ENCODE measurements around the gene TTC34. TPM values are rescaled to one million over a fixed set of nuclear protein-coding genes. Genes with fewer than 3 reads are reported as not detected.
"Not testable (repeated sequence)": the region's sequence is repeated elsewhere in the genome, so short reads cannot be mapped to it uniquely, and the experiment has no call there.

Gene TTC34
- total RNA-seq, 2 donors from 2014 or later: 0.41 to 0.63 TPM

DNA sequence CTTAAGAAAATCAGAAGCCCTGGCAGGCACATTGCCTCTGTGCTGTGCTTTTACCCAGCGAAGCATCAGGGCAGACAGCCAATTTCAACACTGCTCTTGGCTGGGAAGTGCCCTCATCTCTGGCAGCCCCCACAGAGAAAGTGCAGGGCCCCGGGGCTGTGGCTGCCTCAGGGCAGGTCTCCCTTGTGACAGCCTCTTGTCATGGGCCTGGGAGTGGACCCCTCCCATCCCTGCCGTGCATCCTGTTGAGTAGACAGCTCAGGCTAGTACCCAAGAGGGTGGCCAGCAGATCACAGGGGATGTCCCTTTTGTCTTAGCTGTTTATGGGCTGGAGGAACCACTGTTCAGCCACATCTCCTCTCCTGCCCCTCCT lies 23.3 kb downstream of the TTC34 start:
- no peak for DNase-seq (ENCODE audit: low spot score)
- ATAC-seq (ENCODE audit: insufficient number of reproducible peaks, low FRiP score, low read depth): no peak
- Histone ChIP-seq H3K27ac (no peak overlapping the region), H3K4me3 (no peak overlapping the region), H3K36me3 (no peaks in the 10 kb centered on the region), H3K4me1 (ENCODE audit: control insufficient read depth in 1 of 2, low read depth in 2 of 2) (peaks cover 0 to 8% of the 10 kb centered on the region in 2 donors), H3K27me3 (replicated peaks; ENCODE audit: insufficient read depth) (no peaks in the 10 kb centered on the region), H3K9me3 (peaks cover 17% of the 10 kb centered on the region)
- no peak for TF ChIP-seq CTCF (IDR thresholded peaks at IDR 0.05)

DNA sequence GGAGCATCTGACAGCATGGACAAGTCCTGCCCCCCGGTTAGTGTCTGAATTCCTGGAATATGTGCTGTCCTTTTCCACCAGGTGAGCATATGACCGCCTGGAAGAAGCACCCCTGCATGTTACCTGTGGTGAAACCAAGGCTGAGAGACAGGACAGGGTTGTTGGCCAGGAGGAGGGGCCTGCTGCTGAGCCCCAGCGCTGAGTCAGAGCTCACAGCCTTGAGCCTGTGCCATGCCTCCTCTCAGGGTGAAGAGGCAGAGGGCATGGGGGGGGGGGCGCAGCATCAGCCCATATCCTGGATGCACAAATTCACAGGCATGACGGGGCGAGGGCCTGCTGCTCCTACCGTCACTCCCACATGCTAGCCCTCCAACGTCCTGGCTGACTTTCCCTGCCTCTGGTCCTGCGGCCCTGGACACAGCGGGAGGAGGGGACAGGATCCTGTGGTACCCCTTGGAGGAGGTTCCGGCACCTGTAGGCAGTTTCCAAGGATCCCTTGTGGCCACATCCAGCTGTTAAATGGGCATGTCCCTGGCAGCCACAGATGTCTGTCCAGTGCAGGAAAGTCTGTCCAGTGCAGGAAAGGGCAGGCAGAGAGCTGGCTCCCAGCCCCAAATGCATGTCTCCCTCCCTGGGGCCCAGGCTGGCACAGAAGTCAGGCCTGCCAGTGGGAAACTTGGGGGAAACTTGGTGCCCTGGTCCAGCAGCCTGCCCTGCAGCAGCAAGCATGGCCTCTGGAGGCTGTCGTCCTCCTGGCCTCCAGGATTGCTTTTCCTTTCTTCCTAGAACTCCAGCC lies 23.9 kb downstream of the TTC34 start:
- H3K27me3 ChIP-seq (replicated peaks; ENCODE audit: insufficient read depth): no peaks in the 10 kb centered on the region
- no peaks in the 10 kb centered on the region for H3K36me3 ChIP-seq
- H3K4me1 ChIP-seq (ENCODE audit: control insufficient read depth in 1 of 2, low read depth in 2 of 2): peaks cover 0 to 8% of the 10 kb centered on the region in 2 donors
- TF ChIP-seq CTCF (IDR thresholded peaks at IDR 0.05): no peak
- DNase-seq (ENCODE audit: low spot score): no peak
- no peak overlapping the region for H3K4me3 ChIP-seq
- H3K9me3 ChIP-seq: peaks cover 17% of the 10 kb centered on the region
- no peak overlapping the region for H3K27ac ChIP-seq
- no peak for ATAC-seq (ENCODE audit: insufficient number of reproducible peaks, low FRiP score, low read depth)

DNA sequence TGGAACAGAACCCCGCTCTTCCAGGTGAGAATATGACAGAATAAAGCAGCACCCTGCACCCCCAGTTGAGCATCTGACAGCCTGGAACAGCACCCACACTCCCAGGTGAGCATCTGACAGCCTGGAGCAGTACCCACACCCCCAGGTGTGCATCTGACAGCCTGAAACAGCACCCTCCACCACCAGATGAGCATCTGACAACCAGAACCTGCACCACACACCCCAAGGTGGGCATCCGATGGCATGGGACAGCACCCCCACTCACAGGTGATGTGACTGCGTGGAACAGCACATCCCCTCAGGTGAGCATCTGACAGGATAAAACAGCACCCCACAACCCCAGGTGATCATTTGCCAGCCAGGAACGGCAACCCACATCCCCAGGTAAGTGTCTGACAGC lies 26.2 kb downstream of the TTC34 start:
- H3K9me3 ChIP-seq; H3K36me3 ChIP-seq; H3K4me3 ChIP-seq; H3K4me1 ChIP-seq (ENCODE audit: control insufficient read depth in 1 of 2, low read depth in 2 of 2); DNase-seq (ENCODE audit: low spot score); H3K27ac ChIP-seq; H3K27me3 ChIP-seq (replicated peaks; ENCODE audit: insufficient read depth); ATAC-seq (ENCODE audit: insufficient number of reproducible peaks, low FRiP score, low read depth): not testable (repeated sequence)

GRCh38 chr1:2768052-2768451 lies 33.4 kb downstream of the TTC34 start:
- not testable (repeated sequence) for H3K4me3 ChIP-seq; H3K27ac ChIP-seq; H3K9me3 ChIP-seq; H3K27me3 ChIP-seq (replicated peaks; ENCODE audit: insufficient read depth); ATAC-seq (ENCODE audit: insufficient number of reproducible peaks, low FRiP score, low read depth); DNase-seq (ENCODE audit: low spot score); H3K4me1 ChIP-seq (ENCODE audit: control insufficient read depth in 1 of 2, low read depth in 2 of 2); H3K36me3 ChIP-seq

DNA sequence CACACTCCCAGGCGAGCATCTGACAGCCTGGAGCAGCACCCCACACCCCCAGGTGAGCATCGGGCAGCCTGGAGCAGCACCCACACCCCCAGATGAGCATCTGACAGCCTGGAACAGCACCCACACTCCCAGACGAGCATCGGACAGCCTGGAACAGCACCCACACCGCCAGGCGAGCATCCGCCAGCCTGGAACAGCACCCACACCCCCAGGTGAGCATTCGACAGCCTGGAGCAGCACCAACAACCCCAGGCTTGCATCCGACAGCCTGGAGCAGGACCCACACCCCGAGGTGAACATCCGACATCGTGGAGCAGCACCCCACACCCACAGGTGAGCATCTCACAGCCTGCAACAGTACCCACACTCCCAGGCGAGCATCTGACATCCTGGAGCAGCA lies 42.1 kb downstream of the TTC34 start:
- H3K27me3 ChIP-seq (replicated peaks; ENCODE audit: insufficient read depth): not testable (repeated sequence)

GRCh38 chr1:2757519-2757918 lies 44.0 kb downstream of the TTC34 start:
- DNase-seq (ENCODE audit: low spot score); H3K4me3 ChIP-seq; H3K4me1 ChIP-seq (ENCODE audit: control insufficient read depth in 1 of 2, low read depth in 2 of 2); H3K27ac ChIP-seq; H3K9me3 ChIP-seq; H3K27me3 ChIP-seq (replicated peaks; ENCODE audit: insufficient read depth); ATAC-seq (ENCODE audit: insufficient number of reproducible peaks, low FRiP score, low read depth); H3K36me3 ChIP-seq: not testable (repeated sequence)

More for the DNA sequence above, 42.1 kb downstream of the TTC34 start:
- H3K9me3 ChIP-seq; H3K27ac ChIP-seq; H3K4me3 ChIP-seq; H3K4me1 ChIP-seq (ENCODE audit: control insufficient read depth in 1 of 2, low read depth in 2 of 2); ATAC-seq (ENCODE audit: insufficient number of reproducible peaks, low FRiP score, low read depth); DNase-seq (ENCODE audit: low spot score); H3K36me3 ChIP-seq: not testable (repeated sequence)

DNA sequence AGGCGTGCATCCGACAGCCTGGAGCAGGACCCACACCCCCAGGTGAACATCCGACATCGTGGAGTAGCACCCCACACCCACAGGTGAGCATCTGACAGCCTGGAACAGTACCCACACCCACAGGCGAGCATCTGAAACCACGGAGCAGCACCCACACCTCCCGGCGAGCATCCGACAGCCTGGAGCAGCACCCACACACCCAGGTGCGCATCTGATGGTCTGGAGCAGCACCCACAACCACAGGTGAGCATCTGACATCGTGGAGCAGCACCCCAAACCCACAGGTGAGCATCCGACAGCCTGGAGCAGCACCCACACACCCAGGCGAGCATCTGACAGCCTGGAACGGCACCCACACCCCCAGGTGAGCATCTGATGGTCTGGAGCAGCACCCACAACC lies 46.1 kb downstream of the TTC34 start:
- H3K27me3 ChIP-seq (replicated peaks; ENCODE audit: insufficient read depth); H3K36me3 ChIP-seq; H3K27ac ChIP-seq; DNase-seq (ENCODE audit: low spot score); ATAC-seq (ENCODE audit: insufficient number of reproducible peaks, low FRiP score, low read depth); H3K4me1 ChIP-seq (ENCODE audit: control insufficient read depth in 1 of 2, low read depth in 2 of 2); H3K4me3 ChIP-seq; H3K9me3 ChIP-seq: not testable (repeated sequence)

GRCh38 chr1:2754597-2754996 lies 46.9 kb downstream of the TTC34 start:
- H3K4me3 ChIP-seq; H3K27me3 ChIP-seq (replicated peaks; ENCODE audit: insufficient read depth); H3K9me3 ChIP-seq; DNase-seq (ENCODE audit: low spot score); H3K27ac ChIP-seq; H3K4me1 ChIP-seq (ENCODE audit: control insufficient read depth in 1 of 2, low read depth in 2 of 2); H3K36me3 ChIP-seq; ATAC-seq (ENCODE audit: insufficient number of reproducible peaks, low FRiP score, low read depth): not testable (repeated sequence)

- not testable (repeated sequence) for H3K27me3 ChIP-seq (replicated peaks; ENCODE audit: insufficient read depth); ATAC-seq (ENCODE audit: insufficient number of reproducible peaks, low FRiP score, low read depth); H3K36me3 ChIP-seq; H3K4me3 ChIP-seq; H3K27ac ChIP-seq; DNase-seq (ENCODE audit: low spot score); H3K4me1 ChIP-seq (ENCODE audit: control insufficient read depth in 1 of 2, low read depth in 2 of 2); H3K9me3 ChIP-seq
Measured at GRCh38 chr1:2752503-2752902, 49.0 kb downstream of the TTC34 start.

- H3K27ac ChIP-seq; ATAC-seq (ENCODE audit: insufficient number of reproducible peaks, low FRiP score, low read depth); H3K4me1 ChIP-seq (ENCODE audit: control insufficient read depth in 1 of 2, low read depth in 2 of 2); H3K27me3 ChIP-seq (replicated peaks; ENCODE audit: insufficient read depth); H3K36me3 ChIP-seq; DNase-seq (ENCODE audit: low spot score); H3K4me3 ChIP-seq; H3K9me3 ChIP-seq: not testable (repeated sequence)
Measured at GRCh38 chr1:2751866-2752265, 49.6 kb downstream of the TTC34 start.

Data from thoracic aorta (tissue), 2 donors.